Retinal pigment epithelial cell (primary cell): ENCODE measurements around the gene IMPG1.

Experiments used
- DNase-seq: peaks from one replicate; pipeline ENCODE4 v3.0.0-alpha.2; 2010; ENCODE audit warnings: low read depth
- H3K4me3 ChIP-seq: 2 replicates; pipeline ENCODE4 v1.5.1; 2011; ENCODE audit warnings: mild to moderate bottlenecking, low read length, control low read depth, moderate library complexity
- CTCF ChIP-seq: conservative IDR thresholded peaks from 2 replicates; pipeline ENCODE4 v1.5.1; 2011; ENCODE audit warnings: low read depth, low read length, control low read depth, inconsistent platforms

IMPG1 gene

DNA sequence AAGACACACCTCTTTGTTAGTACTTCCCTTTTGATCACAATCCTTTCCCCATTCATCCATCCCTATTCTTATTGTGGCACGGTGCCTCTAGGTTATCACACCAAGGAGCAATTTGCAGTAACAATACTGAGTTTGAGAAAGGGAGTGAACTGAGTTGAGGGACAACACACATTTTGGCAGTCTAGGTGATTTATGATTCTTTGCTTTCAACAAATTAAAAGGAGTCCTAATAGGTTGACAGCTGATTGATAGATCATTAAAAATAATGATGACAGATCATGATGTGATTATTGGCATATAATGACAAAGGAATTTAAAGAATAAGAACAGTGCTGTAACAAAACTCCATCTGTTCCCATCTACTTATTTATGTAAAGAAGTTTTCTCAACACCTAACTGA is 36.7 kb downstream of the IMPG1 start:
- H3K4me3 ChIP-seq: no peak overlapping the region
- no peak for DNase-seq
- TF ChIP-seq CTCF: no peak

GRCh38 chr6:76026101-76026500 is 46.4 kb downstream of the IMPG1 start:
- no peak overlapping the region for H3K4me3 ChIP-seq
- TF ChIP-seq CTCF: no peak
- DNase-seq: no peak

DNA sequence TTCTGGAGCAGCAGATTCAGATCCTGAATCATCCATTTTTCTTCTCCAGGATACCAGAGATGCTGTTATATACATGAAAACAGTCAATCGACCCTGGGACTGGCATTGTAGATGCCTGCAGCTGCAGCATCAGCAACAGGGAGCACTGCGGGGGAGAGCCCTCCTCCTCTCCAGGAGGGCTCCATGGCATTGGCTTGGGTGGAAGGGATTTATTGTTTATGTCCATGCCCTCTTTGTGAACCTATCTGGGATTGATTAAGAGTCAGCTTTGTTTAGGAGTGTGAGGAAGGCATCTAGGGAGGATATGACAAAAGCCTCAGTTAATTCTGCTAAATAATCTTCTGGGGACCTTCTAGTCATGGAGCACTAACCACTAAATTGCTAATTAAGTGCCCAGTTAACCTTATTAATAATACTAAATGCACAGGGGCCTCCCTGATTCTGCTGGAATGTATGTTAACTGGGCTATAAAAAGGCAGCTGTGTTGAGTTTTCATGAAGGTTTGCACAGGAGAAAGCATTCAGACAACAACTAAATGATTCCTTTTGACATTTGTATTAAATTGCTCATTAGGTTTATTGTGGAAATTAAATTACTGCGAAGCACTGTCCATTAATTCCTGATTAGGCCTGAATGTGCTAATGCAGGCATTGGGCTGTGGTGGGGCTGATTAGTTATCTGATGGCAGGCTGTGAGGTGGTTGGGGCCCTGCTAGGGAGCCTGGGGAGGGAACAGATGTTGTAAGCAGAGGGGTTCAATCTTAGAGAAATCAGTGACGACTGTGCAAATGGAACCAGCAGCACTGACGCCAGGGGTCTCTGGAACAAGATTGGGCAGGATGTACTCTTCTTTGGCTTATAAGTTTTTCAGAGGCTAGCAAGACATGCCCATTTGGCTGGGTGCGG is 57.6 kb downstream of the IMPG1 start:
- H3K4me3 ChIP-seq: no peak overlapping the region
- TF ChIP-seq CTCF: no peak
- DNase-seq: no peak

- no peak overlapping the region for H3K4me3 ChIP-seq
- no peak for DNase-seq
- TF ChIP-seq CTCF: no peak
Measured at GRCh38 chr6:76004202-76004601, 68.3 kb downstream of the IMPG1 start.

GRCh38 chr6:76003686-76004085 is 68.8 kb downstream of the IMPG1 start:
- no peak for TF ChIP-seq CTCF
- H3K4me3 ChIP-seq: no peak overlapping the region
- peak; percentile 24 for DNase-seq

DNA sequence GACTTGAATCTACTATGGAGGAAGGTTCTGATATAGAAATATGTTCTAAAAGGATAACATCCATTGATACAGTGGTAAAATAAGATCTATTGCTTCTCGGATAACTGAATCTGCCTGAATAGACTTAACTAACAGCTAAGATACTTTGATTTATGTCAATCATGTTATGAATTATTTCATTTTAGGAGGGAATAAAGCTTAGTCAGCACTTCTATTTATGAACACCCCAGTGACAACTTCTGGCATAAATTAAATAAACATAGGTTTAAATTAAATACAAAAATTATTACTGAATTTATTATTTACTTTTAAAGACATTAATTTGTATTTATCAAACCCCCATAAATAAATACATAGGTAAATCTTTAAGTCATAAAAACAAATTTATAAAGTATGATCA is 69.3 kb downstream of the IMPG1 start:
- no peak for TF ChIP-seq CTCF
- no peak overlapping the region for H3K4me3 ChIP-seq
- no peak for DNase-seq

- no peak for TF ChIP-seq CTCF
- no peak overlapping the region for H3K4me3 ChIP-seq
- DNase-seq: no peak
Measured at GRCh38 chr6:76000629-76001028, 71.8 kb downstream of the IMPG1 start.
